IPS DF 6.9 (cell line): ENCODE measurements around the gene GALR2.
A peak's percentile ranks its signal among the peaks of the same experiment; 100 is the strongest.

ENCODE experiments used
- DNase-seq: peaks from one replicate; pipeline ENCODE4 v3.0.0-alpha.2; 2013; ENCODE audit warnings: low read depth, low spot score
- H3K27ac ChIP-seq: one replicate; pipeline ENCODE4 v1.5.1; 2013; ENCODE audit warnings: low read length, control low read depth
- H3K27me3 ChIP-seq: 2 replicates; pipeline ENCODE4 v1.6.1; 2013; ENCODE audit warnings: mild to moderate bottlenecking, low read length; ENCODE audit not compliant: control insufficient read depth, insufficient read depth
- H3K36me3 ChIP-seq: 2 replicates; pipeline ENCODE4 v1.6.1; 2013; ENCODE audit warnings: low read length; ENCODE audit not compliant: control insufficient read depth, insufficient read depth
- H3K4me1 ChIP-seq: 2 replicates; pipeline ENCODE4 v1.6.1; 2013; ENCODE audit warnings: low read length; ENCODE audit not compliant: control insufficient read depth, insufficient read depth
- H3K4me3 ChIP-seq: 2 replicates; pipeline ENCODE4 v1.5.1; 2013; ENCODE audit warnings: mild to moderate bottlenecking, low read length
- H3K9me3 ChIP-seq: 2 replicates; pipeline ENCODE4 v1.6.1; 2013; ENCODE audit warnings: low read length, inconsistent platforms; ENCODE audit not compliant: control insufficient read depth, insufficient read depth
- WGBS: extraction: QIAGEN DNeasy Blood & Tissue Kit; methylation state at CpG from one replicate; pipeline ENCODE4 v1.1.7; 2013; ENCODE audit warnings: mixed read lengths, missing lambda C conversion rate; ENCODE audit not compliant: insufficient read length, insufficient coverage; 5-methylcytosine and 5-hydroxymethylcytosine counted together

The GALR2 gene

GRCh38 chr17:76102944-76103273, 28.3 kb downstream of the GALR2 start:
- peaks cover 6% of the 10 kb centered on the region; the same call in 1 of the 2 replicates for H3K36me3 ChIP-seq
- H3K4me1 ChIP-seq: peaks cover 1% of the 10 kb centered on the region; the same call in 1 of the 2 replicates
- H3K4me3 ChIP-seq: peak overlapping the region; percentile 86; the same call in 1 of the 2 replicates
- H3K27me3 ChIP-seq: no peaks in the 10 kb centered on the region
- no peak for DNase-seq
- H3K9me3 ChIP-seq: no peaks in the 10 kb centered on the region
- H3K27ac ChIP-seq: no peak overlapping the region
- WGBS: no CpG with 5 or more reads among the region's 4 CpGs

GRCh38 chr17:76103274-76104139, 28.9 kb downstream of the GALR2 start, which contains the start of gene EXOC7:
Gene EXOC7, minus strand, starts transcription at chr17:76103787. Its CDS starts 95 bp downstream, at chr17:76103692.
- Histone ChIP-seq H3K9me3 (no peaks in the 10 kb centered on the region), H3K36me3 (peaks cover 6% of the 10 kb centered on the region; the same call in 1 of the 2 replicates), H3K27me3 (no peaks in the 10 kb centered on the region), H3K27ac (no peak within 1 kb of the TSS), H3K4me1 (peaks cover 1% of the 10 kb centered on the region; the same call in 1 of the 2 replicates), H3K4me3 (peak within 1 kb of the TSS; percentile 86)
- DNase-seq: peak; percentile 85
- WGBS: no CpG with 5 or more reads among the region's 55 CpGs

- Histone ChIP-seq H3K9me3 (no peaks in the 10 kb centered on the region), H3K27ac (no peak overlapping the region), H3K36me3 (peaks cover 6% of the 10 kb centered on the region; the same call in 1 of the 2 replicates), H3K4me3 (no peak overlapping the region; the same call in 1 of the 2 replicates), H3K4me1 (peaks cover 1% of the 10 kb centered on the region; the same call in 1 of the 2 replicates), H3K27me3 (no peaks in the 10 kb centered on the region)
- WGBS: no CpG with 5 or more reads among the region's 29 CpGs
- DNase-seq: no peak
Measured at GRCh38 chr17:76104140-76104895, 29.7 kb downstream of the GALR2 start.

GRCh38 chr17:76104896-76105231, 30.3 kb downstream of the GALR2 start:
- Histone ChIP-seq H3K27me3 (no peaks in the 10 kb centered on the region), H3K36me3 (peaks cover 6% of the 10 kb centered on the region; the same call in 1 of the 2 replicates), H3K4me3 (no peak overlapping the region), H3K27ac (no peak overlapping the region), H3K4me1 (peaks cover 1% of the 10 kb centered on the region; the same call in 1 of the 2 replicates), H3K9me3 (no peaks in the 10 kb centered on the region)
- WGBS: no CpG with 5 or more reads among the region's 5 CpGs
- no peak for DNase-seq

- no peak for DNase-seq
- WGBS: no CpG with 5 or more reads among the region's 3 CpGs
- Histone ChIP-seq H3K4me3 (no peak overlapping the region), H3K27me3 (no peaks in the 10 kb centered on the region), H3K36me3 (0 out of 2 replicates have a peak, but pooled peaks cover under 1% of the 10 kb centered on the region), H3K4me1 (peaks cover 1% of the 10 kb centered on the region; the same call in 1 of the 2 replicates), H3K9me3 (no peaks in the 10 kb centered on the region), H3K27ac (no peak overlapping the region)
Measured at GRCh38 chr17:76106703-76107102, 32.1 kb downstream of the GALR2 start.

- WGBS: no CpG with 5 or more reads among the region's 6 CpGs
- H3K9me3 ChIP-seq: no peaks in the 10 kb centered on the region
- no peak for DNase-seq
- H3K27me3 ChIP-seq: no peaks in the 10 kb centered on the region
- H3K36me3 ChIP-seq: no peaks in the 10 kb centered on the region
- no peak overlapping the region for H3K27ac ChIP-seq
- H3K4me3 ChIP-seq: no peak overlapping the region
- peaks cover 1% of the 10 kb centered on the region; the same call in 1 of the 2 replicates for H3K4me1 ChIP-seq
Measured at GRCh38 chr17:76107509-76107908, 32.9 kb downstream of the GALR2 start.

GRCh38 chr17:76111956-76112355, 37.4 kb downstream of the GALR2 start:
- no peaks in the 10 kb centered on the region for H3K4me1 ChIP-seq
- WGBS: no CpG with 5 or more reads among the region's 2 CpGs
- no peaks in the 10 kb centered on the region for H3K9me3 ChIP-seq
- H3K27me3 ChIP-seq: no peaks in the 10 kb centered on the region
- H3K27ac ChIP-seq: no peak overlapping the region
- H3K36me3 ChIP-seq: no peaks in the 10 kb centered on the region
- no peak for DNase-seq
- no peak overlapping the region for H3K4me3 ChIP-seq

- Histone ChIP-seq H3K36me3 (no peaks in the 10 kb centered on the region), H3K27me3 (no peaks in the 10 kb centered on the region), H3K4me1 (peaks cover 1% of the 10 kb centered on the region; the same call in 1 of the 2 replicates), H3K4me3 (no peak overlapping the region), H3K27ac (no peak overlapping the region), H3K9me3 (no peaks in the 10 kb centered on the region)
- no peak for DNase-seq
- no CpG with 5 or more reads among the region's 7 CpGs for WGBS
Measured at GRCh38 chr17:76115138-76115754, 40.7 kb downstream of the GALR2 start.

- WGBS: no CpG with 5 or more reads among the region's 19 CpGs
- Histone ChIP-seq H3K4me3 (no peak overlapping the region), H3K4me1 (peaks cover 3% of the 10 kb centered on the region; the same call in 1 of the 2 replicates), H3K9me3 (no peaks in the 10 kb centered on the region), H3K27ac (no peak overlapping the region), H3K27me3 (no peaks in the 10 kb centered on the region), H3K36me3 (no peaks in the 10 kb centered on the region)
- DNase-seq: no peak
Measured at GRCh38 chr17:76119409-76120371, 45.1 kb downstream of the GALR2 start.
